ENCODE measurements around the gene MATN1.

The MATN1 gene

DNA sequence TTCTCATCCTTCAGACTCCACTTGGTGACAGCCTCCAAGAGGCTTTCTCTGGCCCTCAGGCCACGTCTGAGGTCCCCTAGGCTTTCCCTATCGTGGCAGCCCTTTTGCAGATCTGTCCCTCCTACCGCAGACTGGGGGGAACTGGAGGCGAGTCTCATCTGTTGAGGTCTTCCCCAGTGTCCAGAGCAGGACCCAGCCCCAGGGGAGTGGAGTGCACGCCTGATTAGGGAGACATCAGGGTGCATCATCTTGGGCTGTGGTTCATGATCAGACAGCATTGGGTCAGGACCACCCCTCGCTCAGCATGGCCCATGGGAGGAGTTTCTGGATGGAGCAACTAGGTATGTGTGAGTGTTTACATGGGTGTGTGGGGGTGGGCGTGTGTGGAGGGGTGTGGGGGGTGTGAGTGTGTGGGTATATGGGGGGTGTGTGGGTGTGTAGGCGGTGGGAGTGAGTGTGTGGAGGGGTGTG, 8.5 kb upstream of the MATN1 start:
- DNase-seq (ENCODE audit: low read depth): no peak

DNA sequence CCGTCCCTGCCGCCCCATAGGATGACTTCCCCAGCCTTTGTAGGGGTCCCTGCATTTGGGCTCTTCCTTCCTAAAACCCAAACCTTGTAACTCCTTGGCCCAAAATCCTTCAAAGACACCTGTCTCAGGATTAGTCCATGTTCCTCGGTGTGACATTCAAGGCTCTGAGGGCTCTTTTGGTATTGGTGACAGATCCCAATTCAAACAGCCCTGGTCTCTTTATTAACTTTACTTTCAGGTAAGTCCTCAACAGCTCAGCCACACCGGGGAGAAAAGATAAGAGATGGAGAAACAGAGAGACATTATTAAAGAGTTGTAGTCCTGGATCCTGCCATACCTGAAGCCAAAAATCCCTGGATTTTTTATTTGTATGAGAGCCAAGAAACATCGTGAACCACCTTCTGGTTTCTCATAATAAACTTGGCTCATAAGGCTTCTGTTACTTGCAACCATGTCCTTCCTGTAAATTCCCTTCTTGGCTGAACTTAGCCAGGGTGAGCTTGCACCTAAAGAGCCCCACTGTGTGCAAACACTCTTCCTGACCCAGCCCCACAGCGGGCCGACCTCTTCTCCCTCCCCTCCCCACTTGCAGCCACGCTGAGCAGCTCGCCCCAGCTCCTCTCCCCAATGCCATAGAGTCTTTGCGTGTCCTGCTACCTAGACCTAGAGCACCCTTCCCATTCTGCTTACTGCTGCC, 7.9 kb upstream of the MATN1 start:
- no peak for DNase-seq (ENCODE audit: low read depth)

DNA sequence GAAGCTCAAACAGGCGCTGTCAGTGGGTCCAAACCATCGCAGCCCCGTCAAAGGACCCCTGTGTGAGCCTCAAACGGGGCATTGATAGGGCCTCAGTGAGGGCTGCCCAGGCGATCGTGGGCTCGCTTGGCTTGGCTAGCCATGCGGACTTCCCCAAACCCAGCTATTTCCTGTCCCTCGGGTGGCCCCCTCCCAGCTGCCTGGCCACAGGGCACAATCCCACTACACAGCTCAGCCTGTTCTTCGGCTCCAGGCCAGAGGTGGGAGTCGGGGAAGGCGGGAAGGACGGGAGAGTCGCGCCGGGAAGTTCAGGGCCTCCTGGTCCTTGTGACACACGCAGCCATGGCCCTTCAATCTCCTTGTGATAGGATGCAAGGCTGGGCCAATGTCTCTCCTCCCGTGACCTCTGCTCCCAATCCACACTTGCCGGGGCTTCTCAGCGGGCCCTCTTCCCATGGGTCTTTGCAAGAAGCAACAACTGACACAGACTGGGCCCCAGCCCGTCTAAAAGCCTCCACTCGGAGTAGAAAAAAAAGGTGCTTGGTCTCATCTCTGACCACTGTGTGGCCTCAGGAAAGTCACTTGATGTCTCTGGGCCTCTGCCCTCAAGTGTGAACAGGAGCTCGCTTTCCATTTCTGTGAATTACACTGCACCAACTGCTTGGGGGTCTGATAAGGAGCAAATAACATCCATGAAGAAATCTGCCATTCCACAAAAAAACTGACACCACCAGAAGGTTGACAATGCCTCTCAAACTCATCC, 7.1 kb upstream of the MATN1 start:
- DNase-seq (ENCODE audit: low read depth): no peak

DNA sequence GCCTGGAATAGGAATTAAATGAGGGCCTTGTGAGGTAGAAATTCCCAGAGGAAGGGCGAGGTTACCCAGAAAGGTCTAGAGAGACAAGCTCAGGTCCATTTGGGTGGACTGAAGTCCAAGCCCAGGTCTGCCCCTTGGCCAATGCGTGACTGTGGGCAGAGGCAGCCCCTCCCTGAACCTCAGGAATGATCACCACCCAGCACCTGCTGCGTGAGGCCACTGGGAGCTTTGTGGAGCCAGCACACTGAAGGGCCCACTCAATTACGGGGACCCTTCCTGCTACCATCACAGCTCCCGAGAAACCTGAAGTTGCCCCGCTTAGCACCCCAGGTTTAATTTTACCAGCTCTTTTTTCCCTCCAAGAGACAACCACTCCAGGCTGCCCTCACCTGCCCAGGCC, 6.5 kb upstream of the MATN1 start:
- DNase-seq (ENCODE audit: low read depth): no peak

DNA sequence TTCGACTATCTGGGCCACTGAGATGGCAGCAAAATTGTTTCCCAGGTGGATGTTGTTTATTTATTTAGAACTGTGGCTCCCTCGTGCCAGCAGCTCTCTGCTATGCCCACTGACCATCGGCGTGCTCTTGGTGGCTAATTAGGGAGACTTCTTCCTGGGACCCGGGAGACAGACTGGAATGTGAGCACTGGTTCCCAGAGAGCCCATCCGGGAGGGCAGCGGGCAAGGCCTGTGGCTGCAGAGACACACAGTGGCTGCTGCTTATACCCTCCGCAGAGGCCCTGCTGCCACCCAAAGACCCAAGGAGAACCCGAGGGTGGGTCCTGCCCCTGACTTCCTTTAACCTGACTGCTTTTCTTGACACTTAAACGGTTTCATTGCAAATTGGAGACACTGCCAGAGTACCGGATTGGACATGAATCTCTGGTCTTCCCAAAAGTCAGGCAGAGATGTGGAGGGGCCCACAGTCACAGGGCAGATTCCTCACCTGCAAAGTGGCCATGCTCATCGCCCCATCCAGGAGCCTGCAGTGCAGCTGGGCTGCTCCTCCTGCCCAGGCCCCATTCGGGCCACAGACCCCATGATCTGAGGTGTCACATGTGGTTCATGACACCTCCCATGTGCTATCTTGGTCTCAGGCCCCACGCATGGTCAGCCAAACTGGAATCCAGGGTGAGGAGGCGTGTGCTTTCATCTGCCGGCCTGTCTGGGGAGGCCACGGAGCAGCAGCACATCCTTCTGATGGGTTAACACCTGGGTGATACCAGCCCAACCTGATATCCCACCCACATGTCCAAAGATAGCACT, 5.7 kb upstream of the MATN1 start:
- DNase-seq (ENCODE audit: low read depth): no peak

DNA sequence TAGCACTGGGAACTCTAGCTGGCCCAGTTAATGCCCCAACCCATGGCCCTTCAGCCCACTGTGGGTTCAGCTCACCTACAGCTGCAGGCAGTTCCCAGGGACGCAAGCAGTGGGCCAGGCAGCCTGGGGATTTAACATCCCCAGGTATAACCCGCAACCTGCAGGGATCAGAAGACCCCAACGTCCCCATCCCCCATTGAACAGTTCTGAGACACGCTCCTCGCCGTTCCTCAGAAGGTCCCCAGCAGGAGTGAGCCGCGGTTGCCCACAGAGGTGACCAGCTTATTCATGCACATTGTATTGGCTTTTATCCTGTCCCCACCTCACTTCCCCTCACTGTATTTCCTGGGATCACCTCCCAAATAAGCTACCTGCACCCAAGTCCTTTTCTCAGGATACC, 5.0 kb upstream of the MATN1 start:
- no peak for DNase-seq (ENCODE audit: low read depth)

DNA sequence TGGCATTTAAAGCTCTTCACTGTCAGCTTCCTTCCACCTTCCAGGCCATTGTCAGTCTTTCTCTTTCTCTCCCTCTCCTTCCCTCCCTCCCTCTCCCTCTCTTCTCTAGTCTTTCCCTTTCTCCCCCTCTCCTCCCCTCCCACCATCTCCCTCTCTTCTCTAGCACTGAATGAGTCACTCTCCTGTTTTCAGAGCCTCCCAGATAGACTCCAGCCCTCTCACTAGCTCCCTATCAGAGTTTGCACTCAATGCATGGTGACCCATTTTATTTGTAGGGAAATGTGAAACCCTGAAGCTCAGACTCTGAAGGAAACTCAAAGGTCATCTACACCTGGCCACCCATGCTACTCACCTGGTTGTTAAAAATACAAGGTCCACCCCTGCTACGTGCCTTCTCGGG, 4.4 kb upstream of the MATN1 start:
- no peak for DNase-seq (ENCODE audit: low read depth)

DNA sequence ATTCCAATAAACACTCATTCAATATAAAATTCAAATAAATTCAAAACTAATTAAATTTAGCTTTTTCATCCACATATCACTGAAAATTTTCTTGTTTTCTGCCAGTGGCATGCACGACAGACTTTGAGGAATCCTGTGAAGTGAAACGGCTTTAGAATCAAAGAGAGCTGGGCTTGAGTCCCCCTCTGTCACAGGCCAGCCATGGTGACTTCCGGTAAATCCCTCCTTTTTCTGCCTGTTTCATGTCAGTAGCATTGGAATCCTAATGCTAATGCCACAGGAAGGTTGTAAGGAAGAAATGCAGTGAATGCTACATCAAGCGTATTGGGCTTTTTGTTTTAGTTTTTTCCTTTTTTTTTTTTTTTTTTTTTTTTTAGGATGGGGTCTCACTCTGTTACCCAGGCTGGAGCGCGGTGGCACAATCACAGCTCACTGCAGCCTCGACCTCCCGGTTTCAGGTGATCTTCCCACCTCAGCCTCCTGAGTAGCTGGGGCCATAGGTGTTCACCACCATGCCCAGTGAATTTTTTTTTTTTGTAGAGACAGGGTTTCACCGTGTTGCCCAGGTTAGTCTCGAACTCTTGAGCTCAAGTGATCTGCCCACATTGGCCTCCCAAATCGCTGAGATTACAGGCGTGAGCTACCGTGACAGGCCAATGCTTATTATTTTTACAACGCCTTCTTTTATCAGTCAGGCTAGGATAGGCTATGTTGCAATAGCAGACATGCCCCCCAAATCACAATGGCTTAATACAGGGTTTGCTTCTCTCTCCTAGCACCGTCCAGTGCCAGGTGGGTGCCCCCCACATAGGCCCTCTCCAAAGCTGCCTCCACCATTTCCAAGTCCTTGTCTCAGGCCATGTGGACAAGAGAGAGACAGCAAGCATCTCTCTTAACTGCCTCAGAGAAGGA, 3.6 kb upstream of the MATN1 start:
- DNase-seq (ENCODE audit: low read depth): no peak

DNA sequence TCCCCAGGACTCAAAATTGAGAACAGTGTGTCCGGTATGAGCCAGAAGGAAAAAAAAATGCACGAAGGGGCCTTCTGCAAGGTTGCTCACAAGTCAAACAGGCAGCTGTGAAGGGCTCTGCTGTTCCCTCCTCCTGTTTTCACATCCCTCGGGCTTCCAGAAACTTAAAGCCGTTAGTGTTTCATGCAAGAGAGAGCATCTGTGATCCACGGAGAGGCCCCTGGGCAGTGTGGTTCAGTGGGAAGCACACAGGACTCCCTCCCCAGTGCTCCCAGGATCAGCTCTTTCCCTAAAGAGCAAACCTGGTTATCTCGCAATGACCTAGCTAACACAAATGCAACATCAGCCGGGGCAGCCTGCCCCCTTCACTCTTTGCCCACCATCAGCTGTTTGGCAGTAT, 2.9 kb upstream of the MATN1 start:
- DNase-seq (ENCODE audit: low read depth): no peak

DNA sequence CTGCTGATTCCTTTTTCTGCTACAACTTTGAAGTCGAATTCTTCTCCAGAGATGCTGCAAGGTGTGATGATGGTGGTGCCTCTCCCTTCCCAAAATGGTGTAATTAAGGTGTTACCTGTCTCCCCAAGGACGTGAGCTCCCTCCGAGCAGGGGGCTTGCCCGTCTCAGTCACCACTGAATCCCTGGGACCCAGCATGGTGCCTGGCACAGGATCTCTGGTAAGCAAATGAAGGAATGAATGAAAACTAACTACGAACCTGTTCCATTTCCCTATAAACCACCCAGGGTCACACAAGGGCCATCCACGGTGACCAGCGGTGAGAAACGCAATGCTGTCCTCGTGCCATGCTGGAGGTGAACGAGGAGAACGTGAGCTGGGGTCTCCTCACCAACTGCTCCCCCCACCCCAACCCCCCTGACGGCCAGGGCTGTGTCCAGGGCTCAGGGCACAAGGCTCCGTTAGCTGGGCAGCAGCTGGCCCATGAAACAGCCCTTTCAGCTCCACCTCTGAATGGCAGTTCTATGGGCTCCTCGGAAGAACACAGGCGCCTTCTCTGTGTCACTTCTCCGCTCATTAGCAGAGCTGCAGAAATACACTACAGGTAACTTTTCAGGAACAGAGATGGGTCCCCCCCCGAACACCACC, 2.2 kb upstream of the MATN1 start:
- DNase-seq (ENCODE audit: low read depth): no peak

DNA sequence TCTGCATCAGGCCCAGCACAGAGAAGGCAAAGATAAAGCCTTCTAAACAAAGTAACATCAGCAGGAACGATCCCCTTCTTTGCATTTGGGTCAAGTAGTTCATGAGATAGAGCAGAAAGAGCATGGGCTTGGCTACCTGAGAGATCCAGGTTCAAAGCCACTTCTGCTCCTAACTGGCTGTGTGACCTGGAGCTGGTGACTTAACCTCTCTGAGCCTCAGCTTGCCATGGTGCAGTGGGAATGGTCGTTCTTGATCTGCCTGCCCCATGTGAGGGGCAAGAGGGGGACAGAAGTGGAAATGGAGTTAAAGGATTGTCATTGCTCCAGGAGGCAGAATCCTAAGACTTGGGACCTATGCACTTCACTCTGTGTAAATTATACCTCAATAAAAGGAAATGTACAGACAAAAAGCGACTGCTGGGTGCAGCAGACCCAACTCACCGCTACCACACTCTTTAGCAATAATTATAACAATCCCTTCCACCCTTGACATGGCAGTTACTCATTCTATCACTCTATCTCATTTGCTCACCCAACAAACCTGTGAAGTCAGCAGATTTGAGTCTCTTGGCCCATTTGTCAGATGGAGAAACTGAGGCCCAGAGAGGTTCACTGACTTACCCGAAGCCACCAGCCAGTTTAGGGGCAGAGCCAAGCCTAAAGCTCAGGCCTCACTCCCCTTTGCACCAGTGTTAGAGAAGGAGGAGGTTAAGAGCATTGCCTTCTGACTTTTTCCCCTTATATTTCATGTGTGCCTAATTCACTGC, 1.5 kb upstream of the MATN1 start:
- DNase-seq (ENCODE audit: low read depth): no peak

DNA sequence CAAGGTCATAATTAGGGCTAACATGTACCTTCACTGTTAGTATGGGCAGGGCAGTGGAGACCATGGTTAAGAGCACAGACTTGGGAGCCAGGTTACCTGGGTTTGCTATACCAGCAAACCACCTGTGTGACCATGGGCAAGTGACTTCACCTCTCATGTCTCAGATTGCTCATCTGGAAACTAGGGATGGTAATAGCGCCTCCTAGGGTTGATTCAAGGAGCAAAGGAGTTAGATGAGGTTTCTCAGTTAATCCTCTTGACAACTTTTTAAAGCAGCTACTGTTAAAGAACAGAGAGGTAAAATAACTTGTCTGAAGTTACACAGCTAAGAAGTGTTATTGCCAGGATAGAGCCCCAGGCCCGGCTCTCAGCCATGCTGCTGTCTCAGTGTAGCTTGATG, 790 bp upstream of the MATN1 start:
- DNase-seq (ENCODE audit: low read depth): no peak

DNA sequence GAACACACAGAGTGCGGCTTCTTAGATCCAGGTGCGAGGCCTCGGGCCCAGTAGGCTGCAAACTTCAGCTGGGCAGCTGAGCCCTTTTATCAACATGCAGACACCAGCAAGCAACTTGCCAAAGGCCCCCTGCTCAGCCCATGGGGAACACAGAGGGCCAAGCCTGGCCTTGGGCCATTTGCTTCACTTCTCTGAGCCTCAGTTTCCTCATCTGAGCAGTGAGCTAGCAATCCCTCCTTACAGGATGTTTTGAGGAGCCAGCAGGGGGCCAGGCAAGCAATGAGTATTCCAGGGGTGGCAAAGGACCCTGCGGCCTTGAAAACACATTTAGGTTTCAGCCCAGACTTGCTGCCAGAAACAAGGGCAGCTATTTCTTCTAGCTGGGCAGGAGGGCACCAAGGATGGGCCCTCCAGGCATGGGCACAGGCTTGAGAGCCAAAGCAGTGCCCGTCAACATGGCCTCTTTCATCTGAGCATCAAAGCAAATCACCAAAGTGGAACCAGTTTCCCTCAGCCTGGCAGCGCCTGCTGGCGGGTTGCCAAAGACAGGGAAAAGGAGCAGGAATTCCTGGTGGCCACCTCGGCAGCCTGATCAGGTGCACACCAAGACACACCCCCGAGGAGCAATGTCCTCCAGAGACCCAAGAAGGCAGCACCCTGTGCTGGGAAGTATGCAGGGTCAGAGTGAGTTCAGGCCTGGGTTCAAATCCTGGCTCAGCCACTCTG, 1.4 kb downstream of the MATN1 start:
- DNase-seq (ENCODE audit: low read depth): no peak

DNA sequence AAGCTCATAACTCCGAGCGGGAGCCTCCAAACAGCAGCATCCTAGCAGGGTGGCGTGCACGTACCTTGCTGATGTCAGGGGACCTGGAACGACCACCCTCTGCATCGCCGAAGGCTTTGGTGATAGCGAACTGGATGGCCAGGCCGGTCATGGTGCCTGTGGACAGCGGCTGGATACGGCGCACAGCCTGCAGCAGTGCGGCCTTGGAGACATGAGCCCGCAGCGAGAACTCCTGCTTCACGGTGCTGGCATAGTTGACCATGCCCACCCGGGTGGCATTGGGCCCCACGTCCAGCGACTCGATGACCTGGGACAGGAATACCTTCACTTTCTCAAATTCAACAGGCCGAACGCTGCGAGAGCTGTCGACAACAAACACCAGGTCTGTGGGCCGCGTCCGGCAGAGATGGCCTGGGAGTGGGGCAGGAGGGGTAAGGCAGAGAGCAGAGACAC, 2.0 kb downstream of the MATN1 start:
- DNase-seq (ENCODE audit: low read depth): no peak

DNA sequence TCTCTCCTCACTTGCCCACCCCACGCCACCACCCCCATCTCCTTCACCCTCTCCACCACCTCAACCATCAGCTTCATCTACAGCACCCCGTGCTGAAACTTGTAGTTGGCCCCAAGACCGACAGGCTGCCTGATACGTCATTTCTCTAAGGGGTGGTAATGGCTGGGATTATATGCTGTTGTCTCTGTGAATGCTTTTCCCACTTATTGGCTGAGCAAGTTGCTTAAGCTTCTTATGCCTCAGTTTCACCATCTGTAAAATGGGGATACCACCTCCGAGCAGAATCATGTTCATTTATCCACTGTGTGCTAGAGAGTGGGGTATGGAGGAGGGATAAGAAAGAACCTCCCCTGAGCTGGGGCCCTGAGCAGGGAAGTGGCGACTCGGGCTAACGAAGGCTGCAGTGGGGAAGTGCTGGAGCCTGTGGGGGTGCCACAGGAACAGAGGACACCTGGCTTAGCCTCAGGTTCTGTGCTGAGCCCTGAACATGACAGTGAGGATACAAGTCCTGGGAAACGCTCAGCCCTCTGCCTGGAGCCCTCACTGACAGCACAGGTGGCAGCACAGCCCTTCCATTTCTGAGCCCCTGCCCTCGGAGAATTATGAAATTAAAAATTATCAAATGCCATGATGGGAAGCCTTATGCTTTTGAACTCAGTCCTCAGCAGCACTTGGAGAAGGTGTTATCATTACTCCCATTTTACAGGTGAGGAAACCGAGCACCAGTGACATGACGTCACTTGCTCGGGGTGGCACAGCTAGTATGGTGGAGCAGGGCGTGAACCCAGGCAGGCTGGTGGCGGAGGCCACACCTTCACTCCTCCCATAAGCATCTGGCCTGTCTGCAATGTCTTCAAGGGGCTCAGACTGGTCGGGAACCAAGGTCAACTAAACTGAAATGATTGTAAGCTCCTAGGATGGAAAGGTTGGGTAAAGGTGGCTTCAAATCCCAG, 2.8 kb downstream of the MATN1 start:
- no peak for DNase-seq (ENCODE audit: low read depth)

DNA sequence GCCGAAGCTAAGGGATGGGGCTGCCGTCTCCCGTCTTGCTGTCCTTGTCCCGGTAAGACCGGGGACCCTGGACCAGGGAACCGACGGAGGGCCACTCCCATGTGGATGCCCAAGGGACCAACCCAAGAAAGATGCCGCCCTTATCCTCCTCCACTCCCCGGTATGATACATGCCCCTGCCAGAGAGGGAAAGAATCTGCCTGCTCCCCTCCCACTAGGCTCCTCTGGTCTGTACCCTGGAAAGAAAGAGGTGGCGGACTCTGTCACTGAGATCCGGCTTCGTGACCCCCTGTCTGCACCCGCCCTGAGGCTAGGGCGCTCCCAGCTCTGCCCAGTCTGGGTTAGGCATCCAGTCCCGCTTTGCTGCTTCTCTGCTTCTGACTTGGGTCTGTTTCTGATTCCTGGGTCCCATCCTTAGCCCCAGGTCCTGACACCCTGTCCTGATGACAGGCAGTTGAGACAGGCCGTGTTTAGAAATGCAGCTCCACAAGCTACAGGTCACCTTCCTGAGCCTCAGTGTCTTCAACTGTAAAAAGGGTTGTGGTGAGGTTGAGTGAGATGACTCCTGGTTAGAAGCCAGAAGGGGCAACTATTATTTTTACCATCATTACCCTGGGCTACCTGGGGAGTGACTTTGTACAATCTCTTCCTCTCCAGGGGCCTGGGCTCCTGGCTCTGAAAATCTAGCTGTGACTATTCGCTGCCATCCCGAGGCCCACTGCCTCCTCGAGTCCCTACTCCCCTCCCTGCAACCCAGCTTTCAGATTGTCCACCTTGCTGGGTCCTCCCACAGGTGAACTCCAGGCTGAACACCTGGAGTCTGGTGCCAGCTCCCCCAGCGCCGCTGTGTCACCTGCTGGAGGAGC, 3.7 kb downstream of the MATN1 start:
- DNase-seq (ENCODE audit: low read depth): no peak

DNA sequence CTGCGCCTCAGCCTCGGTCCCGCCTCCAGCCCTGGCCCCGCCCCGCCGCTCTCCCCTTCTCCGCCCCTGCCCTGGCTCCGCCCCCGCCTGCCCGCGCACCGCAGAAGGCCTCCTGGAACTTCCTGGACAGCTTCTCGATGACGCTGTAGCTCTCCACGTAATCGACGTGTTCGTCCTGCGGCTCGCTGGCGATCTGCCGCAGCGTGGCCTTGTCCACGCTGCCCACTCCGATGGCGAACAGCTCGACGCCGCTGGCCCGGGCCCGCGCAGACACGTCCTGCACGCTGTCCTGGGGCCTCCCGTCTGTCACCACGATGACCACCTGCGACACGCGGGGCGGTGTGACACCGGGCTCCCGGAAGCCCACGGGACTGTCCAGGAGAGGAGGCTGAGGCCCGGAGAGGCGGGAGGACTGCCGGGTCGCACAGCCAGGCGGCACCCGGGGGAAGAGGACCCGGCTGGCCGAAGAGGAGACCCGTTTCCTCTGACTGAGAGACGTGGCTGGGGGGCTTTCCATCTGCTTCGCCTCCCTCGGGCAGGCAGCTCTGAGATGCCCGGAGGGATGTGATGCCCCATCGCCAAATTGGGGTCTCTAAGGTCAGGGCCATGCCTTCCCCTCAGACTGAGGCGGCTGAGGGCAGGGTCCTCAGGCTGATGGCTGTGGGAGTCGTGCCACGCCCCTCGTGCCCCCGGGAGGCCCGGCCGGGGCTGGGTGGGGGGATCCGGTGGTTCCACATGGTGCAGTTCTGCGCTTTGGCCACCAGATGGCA, 4.6 kb downstream of the MATN1 start:
- peak; percentile 80 for DNase-seq (ENCODE audit: low read depth)

All from activated T-helper 9 cell treated with anti-CD3 and anti-CD28 coated beads, Interleukin-2, amount 50 U/mL, for 16 hours (primary cell).